Neural cell (in vitro differentiated cells): ENCODE measurements around the gene DZIP1. TPM values are rescaled to one million over a fixed set of nuclear protein-coding genes. Genes with fewer than 3 reads are reported as not detected.

Experiments
- H2AFZ ChIP-seq: fragments of 200-600, 300-800 bp; sonication (generic), shearing (Covaris generic); 2 replicates; pipeline ENCODE4 v1.6.0; 2014; ENCODE audit warnings: low read depth, mild to moderate bottlenecking, antibody characterized with exemption, low read length, moderate library complexity
- H3F3A ChIP-seq: fragments of 200-600 bp; shearing (Covaris generic); 2 replicates; pipeline ENCODE4 v1.6.1; 2016; ENCODE audit warnings: mild to moderate bottlenecking, moderate library complexity, mixed read lengths, antibody characterized with exemption, low read length; ENCODE audit not compliant: insufficient read depth, poor library complexity, severe bottlenecking
- H3K27ac ChIP-seq: fragments of 200-600, 300-800 bp; sonication (generic), shearing (Covaris generic); 2 replicates; pipeline ENCODE4 v1.5.1; 2014; ENCODE audit warnings: mild to moderate bottlenecking, low read length, moderate library complexity
- H3K27me3 ChIP-seq: fragments of 300-800, 200-600 bp; sonication (generic), shearing (Covaris generic); 2 replicates; pipeline ENCODE4 v1.6.0; 2014; ENCODE audit warnings: mild to moderate bottlenecking, low read depth, low read length, moderate library complexity; ENCODE audit not compliant: insufficient read depth
- H3K36me3 ChIP-seq: fragments of 300-800, 200-600 bp; sonication (generic), shearing (Covaris generic); 2 replicates; pipeline ENCODE4 v1.5.1; 2014; ENCODE audit warnings: mild to moderate bottlenecking, antibody characterized with exemption, low read length, moderate library complexity; ENCODE audit not compliant: insufficient read depth
- H3K4me2 ChIP-seq: fragments of 300-800, 200-600 bp; sonication (generic), shearing (Covaris generic); 2 replicates; pipeline ENCODE4 v1.6.0; 2014; ENCODE audit warnings: mild to moderate bottlenecking, low read length
- H3K4me3 ChIP-seq: fragments of 300-800, 200-600 bp; sonication (generic), shearing (Covaris generic); 2 replicates; pipeline ENCODE4 v1.5.1; 2014; ENCODE audit warnings: mild to moderate bottlenecking, low read length, moderate library complexity
- H3K79me2 ChIP-seq: fragments of 200-600 bp; shearing (Covaris generic); replicated peaks from 2 replicates; pipeline ENCODE4 v1.6.0; 2014; ENCODE audit warnings: mild to moderate bottlenecking, low read length, moderate library complexity; ENCODE audit not compliant: insufficient read depth
- H3K9ac ChIP-seq: fragments of 300-800, 200-600 bp; sonication (generic), shearing (Covaris generic); 2 replicates; pipeline ENCODE4 v1.6.1; 2016; ENCODE audit warnings: mild to moderate bottlenecking, low read length, mixed read lengths
- H3K9me2 ChIP-seq: fragments of 200-600 bp; shearing (Covaris generic); 2 replicates; pipeline ENCODE4 v1.6.1; 2016; ENCODE audit warnings: mild to moderate bottlenecking, low read length, mixed read lengths; ENCODE audit not compliant: insufficient read depth
- H3K9me3 ChIP-seq: fragments of 200-600, 300-800 bp; sonication (generic), shearing (Covaris generic); 2 replicates; pipeline ENCODE4 v1.6.1; 2016; ENCODE audit warnings: mild to moderate bottlenecking, mixed run types, low read length, moderate library complexity, mixed read lengths
- H4K20me1 ChIP-seq: fragments of 200-600 bp; shearing (Covaris generic); 2 replicates; pipeline ENCODE4 v1.6.1; 2016; ENCODE audit warnings: mild to moderate bottlenecking, mixed run types; ENCODE audit not compliant: insufficient read depth
- EP300 ChIP-seq: fragments of 450-650 bp; conservative IDR thresholded peaks from 2 replicates; pipeline ENCODE4 v1.6.1; 2014; ENCODE audit warnings: antibody characterized with exemption, mild to moderate bottlenecking, moderate library complexity; ENCODE audit not compliant: poor library complexity, severe bottlenecking
- EZH2 ChIP-seq: fragments of 200-600, 300-800 bp; shearing (Covaris generic), sonication (generic); IDR thresholded peaks from 2 replicates; pipeline ENCODE4 v1.6.1; 2014; ENCODE audit warnings: antibody characterized with exemption, low read length, borderline replicate concordance, mild to moderate bottlenecking; ENCODE audit not compliant: insufficient read depth, poor library complexity, severe bottlenecking
- MXI1 ChIP-seq: fragments of 450-650 bp; conservative IDR thresholded peaks from 2 replicates; pipeline ENCODE4 v1.6.1; 2014; ENCODE audit warnings: antibody characterized with exemption, mild to moderate bottlenecking; ENCODE audit not compliant: poor library complexity, severe bottlenecking
- POLR2AphosphoS5 ChIP-seq: IDR thresholded peaks from 2 replicates; pipeline ENCODE4 v1.6.1; 2012
- RAD21 ChIP-seq: fragments of 450-650 bp; conservative IDR thresholded peaks from 2 replicates; pipeline ENCODE4 v1.6.1; 2014; ENCODE audit warnings: antibody characterized with exemption, mild to moderate bottlenecking, moderate library complexity
- SMC3 ChIP-seq: fragments of 450-650 bp; conservative IDR thresholded peaks from 2 replicates; pipeline ENCODE4 v1.6.1; 2014; ENCODE audit warnings: antibody characterized with exemption, mild to moderate bottlenecking, moderate library complexity; ENCODE audit not compliant: poor library complexity
- TAF1 ChIP-seq: IDR thresholded peaks from 2 replicates; pipeline ENCODE4 v1.6.1; 2012; ENCODE audit warnings: low read depth
- polyA plus RNA-seq: library from polyadenylated mRNA; depleted of rRNA; stranded (reverse); fragments of >200 nt; gene quantifications from 2 replicates; pipeline ENCODE4 v1.2.3, GENCODE V29; 2014
- TF ChIP-seq, protein P1 (sequence below): fragments of 450-650 bp; IDR thresholded peaks from 2 replicates; pipeline ENCODE4 v1.5.1; 2014; ENCODE audit warnings: antibody characterized with exemption, mild to moderate bottlenecking, moderate library complexity; ENCODE audit not compliant: poor library complexity, severe bottlenecking
- TF ChIP-seq, protein P2 (sequence below): IDR thresholded peaks from 2 replicates; pipeline ENCODE4 v1.6.1; 2012; ENCODE audit warnings: borderline replicate concordance

Gene DZIP1
- polyA plus RNA-seq, 1 donor from 2014 or later = 35.3 TPM

DNA sequence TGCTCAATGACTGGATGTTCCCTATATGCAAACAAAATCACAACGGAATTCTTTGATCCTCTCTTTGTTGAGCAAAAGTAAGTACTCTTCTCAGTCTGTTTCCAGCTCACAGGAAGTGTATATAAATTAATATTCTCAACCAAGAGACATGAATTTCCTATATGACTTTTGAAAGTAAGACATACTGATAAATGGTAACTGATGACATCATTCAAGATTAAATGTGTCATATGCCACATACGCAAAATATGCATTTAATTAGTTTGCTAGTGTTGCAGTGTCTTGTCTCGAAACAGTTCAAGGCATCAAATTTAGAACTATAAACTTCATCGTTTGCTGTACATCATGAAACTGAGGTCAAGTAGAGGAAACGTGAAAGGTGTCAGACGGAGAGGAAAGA, 84.1 kb downstream of the DZIP1 start:
- TF ChIP-seq, protein P1, sequence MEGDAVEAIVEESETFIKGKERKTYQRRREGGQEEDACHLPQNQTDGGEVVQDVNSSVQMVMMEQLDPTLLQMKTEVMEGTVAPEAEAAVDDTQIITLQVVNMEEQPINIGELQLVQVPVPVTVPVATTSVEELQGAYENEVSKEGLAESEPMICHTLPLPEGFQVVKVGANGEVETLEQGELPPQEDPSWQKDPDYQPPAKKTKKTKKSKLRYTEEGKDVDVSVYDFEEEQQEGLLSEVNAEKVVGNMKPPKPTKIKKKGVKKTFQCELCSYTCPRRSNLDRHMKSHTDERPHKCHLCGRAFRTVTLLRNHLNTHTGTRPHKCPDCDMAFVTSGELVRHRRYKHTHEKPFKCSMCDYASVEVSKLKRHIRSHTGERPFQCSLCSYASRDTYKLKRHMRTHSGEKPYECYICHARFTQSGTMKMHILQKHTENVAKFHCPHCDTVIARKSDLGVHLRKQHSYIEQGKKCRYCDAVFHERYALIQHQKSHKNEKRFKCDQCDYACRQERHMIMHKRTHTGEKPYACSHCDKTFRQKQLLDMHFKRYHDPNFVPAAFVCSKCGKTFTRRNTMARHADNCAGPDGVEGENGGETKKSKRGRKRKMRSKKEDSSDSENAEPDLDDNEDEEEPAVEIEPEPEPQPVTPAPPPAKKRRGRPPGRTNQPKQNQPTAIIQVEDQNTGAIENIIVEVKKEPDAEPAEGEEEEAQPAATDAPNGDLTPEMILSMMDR = no peak
- TF ChIP-seq TAF1 (no peak), RAD21 (no peak), EZH2 (no peak), EP300 (no peak), SMC3 (no peak)
- TF ChIP-seq, protein P2, sequence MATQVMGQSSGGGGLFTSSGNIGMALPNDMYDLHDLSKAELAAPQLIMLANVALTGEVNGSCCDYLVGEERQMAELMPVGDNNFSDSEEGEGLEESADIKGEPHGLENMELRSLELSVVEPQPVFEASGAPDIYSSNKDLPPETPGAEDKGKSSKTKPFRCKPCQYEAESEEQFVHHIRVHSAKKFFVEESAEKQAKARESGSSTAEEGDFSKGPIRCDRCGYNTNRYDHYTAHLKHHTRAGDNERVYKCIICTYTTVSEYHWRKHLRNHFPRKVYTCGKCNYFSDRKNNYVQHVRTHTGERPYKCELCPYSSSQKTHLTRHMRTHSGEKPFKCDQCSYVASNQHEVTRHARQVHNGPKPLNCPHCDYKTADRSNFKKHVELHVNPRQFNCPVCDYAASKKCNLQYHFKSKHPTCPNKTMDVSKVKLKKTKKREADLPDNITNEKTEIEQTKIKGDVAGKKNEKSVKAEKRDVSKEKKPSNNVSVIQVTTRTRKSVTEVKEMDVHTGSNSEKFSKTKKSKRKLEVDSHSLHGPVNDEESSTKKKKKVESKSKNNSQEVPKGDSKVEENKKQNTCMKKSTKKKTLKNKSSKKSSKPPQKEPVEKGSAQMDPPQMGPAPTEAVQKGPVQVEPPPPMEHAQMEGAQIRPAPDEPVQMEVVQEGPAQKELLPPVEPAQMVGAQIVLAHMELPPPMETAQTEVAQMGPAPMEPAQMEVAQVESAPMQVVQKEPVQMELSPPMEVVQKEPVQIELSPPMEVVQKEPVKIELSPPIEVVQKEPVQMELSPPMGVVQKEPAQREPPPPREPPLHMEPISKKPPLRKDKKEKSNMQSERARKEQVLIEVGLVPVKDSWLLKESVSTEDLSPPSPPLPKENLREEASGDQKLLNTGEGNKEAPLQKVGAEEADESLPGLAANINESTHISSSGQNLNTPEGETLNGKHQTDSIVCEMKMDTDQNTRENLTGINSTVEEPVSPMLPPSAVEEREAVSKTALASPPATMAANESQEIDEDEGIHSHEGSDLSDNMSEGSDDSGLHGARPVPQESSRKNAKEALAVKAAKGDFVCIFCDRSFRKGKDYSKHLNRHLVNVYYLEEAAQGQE = no peak
- Histone ChIP-seq H3K27ac (no peak overlapping the region), H4K20me1 (no peaks in the 10 kb centered on the region)

DNA sequence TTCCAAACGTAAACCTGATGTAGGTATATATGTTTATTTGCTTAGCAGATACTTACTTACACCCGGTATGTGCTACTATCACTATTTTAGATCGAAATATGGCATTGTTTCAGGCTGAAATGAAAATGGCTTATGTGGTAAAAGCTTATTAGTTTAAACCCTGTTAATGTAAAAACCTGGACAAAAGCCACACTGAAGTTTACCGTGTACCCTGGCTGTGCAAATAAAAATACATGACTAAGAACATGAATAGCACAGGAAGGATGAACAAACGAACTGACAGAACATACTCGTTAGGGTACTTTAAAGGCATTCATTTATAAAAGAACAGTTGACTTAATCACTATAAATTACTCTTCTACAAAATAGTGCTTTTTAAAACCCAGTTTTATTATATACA, 85.4 kb downstream of the DZIP1 start:
- no peaks in the 10 kb centered on the region for H3K9me3 ChIP-seq
- H3K4me3 ChIP-seq = no peak overlapping the region
- H3K79me2 ChIP-seq = no peaks in the 10 kb centered on the region
- no peak overlapping the region for H3K4me2 ChIP-seq
- no peaks in the 10 kb centered on the region for H3F3A ChIP-seq
- H3K9me2 ChIP-seq = no peaks in the 10 kb centered on the region
- H3K27me3 ChIP-seq = peaks cover under 1% of the 10 kb centered on the region
- H3K9ac ChIP-seq = no peak overlapping the region
- H3K36me3 ChIP-seq = no peaks in the 10 kb centered on the region
- no peaks in the 10 kb centered on the region for H4K20me1 ChIP-seq
- H2AFZ ChIP-seq = no peak overlapping the region
- no peak overlapping the region for H3K27ac ChIP-seq
- TF ChIP-seq RAD21 (no peak), MXI1 (no peak)

More for the DNA sequence above, 84.1 kb downstream of the DZIP1 start:
- H3K36me3 ChIP-seq = no peaks in the 10 kb centered on the region
- H3F3A ChIP-seq = no peaks in the 10 kb centered on the region
- H3K9ac ChIP-seq = no peak overlapping the region
- no peaks in the 10 kb centered on the region for H3K79me2 ChIP-seq
- H3K9me3 ChIP-seq = no peaks in the 10 kb centered on the region
- H3K9me2 ChIP-seq = no peaks in the 10 kb centered on the region
- H3K4me3 ChIP-seq = no peak overlapping the region
- H2AFZ ChIP-seq = no peak overlapping the region
- H3K4me2 ChIP-seq = no peak overlapping the region
- no peaks in the 10 kb centered on the region for H3K27me3 ChIP-seq

DNA sequence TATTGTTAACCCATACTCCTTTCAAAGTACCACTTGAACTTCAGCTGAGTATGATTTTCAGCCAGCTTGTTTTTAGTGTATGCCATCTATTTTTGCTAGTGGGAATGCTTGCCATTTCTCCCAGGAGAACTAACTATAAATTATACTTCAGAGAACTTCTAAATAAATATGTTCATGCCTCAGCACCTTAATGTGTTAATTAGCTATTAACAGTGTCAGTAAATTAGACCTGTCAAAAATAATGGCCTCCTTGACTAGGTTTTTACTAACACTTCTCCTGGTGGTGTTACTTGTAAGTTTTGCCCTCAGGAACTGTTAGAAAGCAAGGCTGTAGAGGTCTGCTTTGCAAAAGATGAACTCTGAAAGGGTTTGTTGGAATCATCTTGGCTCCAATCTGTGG, 87.5 kb downstream of the DZIP1 start:
- H3K4me2 ChIP-seq = no peak overlapping the region
- peaks cover 21% of the 10 kb centered on the region for H3K27me3 ChIP-seq
- no peak overlapping the region for H2AFZ ChIP-seq
- no peaks in the 10 kb centered on the region for H4K20me1 ChIP-seq
- no peaks in the 10 kb centered on the region for H3F3A ChIP-seq
- H3K9me3 ChIP-seq = no peaks in the 10 kb centered on the region
- no peaks in the 10 kb centered on the region for H3K36me3 ChIP-seq
- H3K27ac ChIP-seq = no peak overlapping the region
- H3K9me2 ChIP-seq = no peaks in the 10 kb centered on the region
- no peak overlapping the region for H3K4me3 ChIP-seq
- TF ChIP-seq RAD21 (no peak), POLR2AphosphoS5 (no peak), EP300 (no peak), SMC3 (no peak), MXI1 (no peak), TAF1 (no peak), EZH2 (no peak)
- TF ChIP-seq, protein P1 = no peak
- TF ChIP-seq, protein P2 = no peak
- no peaks in the 10 kb centered on the region for H3K79me2 ChIP-seq
- no peak overlapping the region for H3K9ac ChIP-seq
